Suppressor macrophage (primary cell): ENCODE data around the gene CELSR1.

Experiments
- DNase-seq, 4 experiments: peaks; one replicate each; pipeline ENCODE4 v3.0.0-alpha.2; 2020 to 2022

The CELSR1 gene

GRCh38 chr22:46444390-46444854, 93.0 kb downstream of the CELSR1 start:
- no peak for DNase-seq

- DNase-seq, result no peak
Measured at GRCh38 chr22:46443850-46444389, 93.5 kb downstream of the CELSR1 start.

- DNase-seq, result no peak
Measured at GRCh38 chr22:46442217-46442853, 95.1 kb downstream of the CELSR1 start.

GRCh38 chr22:46439576-46440465, 97.6 kb downstream of the CELSR1 start:
- no peak for DNase-seq

GRCh38 chr22:46439111-46439510, 98.3 kb downstream of the CELSR1 start:
- DNase-seq, result no peak

GRCh38 chr22:46437671-46438440, 99.6 kb downstream of the CELSR1 start:
- DNase-seq, result no peak

GRCh38 chr22:46436595-46437175, 100.7 kb downstream of the CELSR1 start:
- no peak for DNase-seq

GRCh38 chr22:46433318-46433717, 104.1 kb downstream of the CELSR1 start:
- DNase-seq, result peak in 1 of 4 experiments; percentile 5

GRCh38 chr22:46432164-46433068, 105.0 kb downstream of the CELSR1 start:
- DNase-seq, result peak; percentile 4 to 47 (median 39)

GRCh38 chr22:46430961-46431838, 106.2 kb downstream of the CELSR1 start:
- DNase-seq, result no peak

- no peak for DNase-seq
Measured at GRCh38 chr22:46429325-46429853, 108.0 kb downstream of the CELSR1 start.

GRCh38 chr22:46428602-46429324, 108.7 kb downstream of the CELSR1 start:
- no peak for DNase-seq

GRCh38 chr22:46428171-46428570, 109.2 kb downstream of the CELSR1 start:
- no peak for DNase-seq

- no peak for DNase-seq
Measured at GRCh38 chr22:46425016-46425415, 112.4 kb downstream of the CELSR1 start.

- no peak for DNase-seq
Measured at GRCh38 chr22:46424496-46424895, 112.9 kb downstream of the CELSR1 start.

GRCh38 chr22:46422896-46423295, 114.5 kb downstream of the CELSR1 start:
- DNase-seq, result no peak

GRCh38 chr22:46421267-46421666, 116.2 kb downstream of the CELSR1 start:
- DNase-seq, result no peak

GRCh38 chr22:46419754-46420571, 117.5 kb downstream of the CELSR1 start:
- DNase-seq, result no peak
